H1 (cell line): ENCODE results near the gene C22orf39. TPM values are rescaled to one million over a fixed set of nuclear protein-coding genes. Genes with fewer than 3 reads are reported as not detected.

ENCODE experiments used
- CTCF ChIA-PET: fragments of 300-600 bp; sonication (Branson Sonifier 250); formaldehyde crosslinking; loops from one replicate; lab custom pipeline; 2021; ENCODE audit not compliant: partially characterized antibody; lab: Charles Lee
- POLR2A ChIA-PET: fragments of 300-600 bp; sonication (Branson Sonifier 250); formaldehyde crosslinking; loops from one replicate; lab custom pipeline; 2021; ENCODE audit warnings: inconsistent platforms; ENCODE audit not compliant: partially characterized antibody; lab: Charles Lee
- DNase-seq, 2 experiments: peaks; one replicate each; pipeline versions ENCODE4 v3.0.0 to v3.0.0-alpha.2; 2010 to 2022; ENCODE audit warnings: low spot score in 2 of 2, low read depth in 1 of 2, mixed read lengths in 1 of 2
- FAIRE-seq: peaks from 2 replicates; lab custom pipeline; 2011; peaks lifted over from hg19 to GRCh38; lab: Jason Lieb, UNC
- H2AFZ ChIP-seq: 2 replicates; pipeline ENCODE4 v1.8.1; 2012; ENCODE audit warnings: low read length, inconsistent platforms
- H2AK5ac ChIP-seq: 2 replicates; pipeline ENCODE4 v1.6.1; 2013; ENCODE audit warnings: low read depth, low read length
- H2BK120ac ChIP-seq: replicated peaks from 2 replicates; pipeline ENCODE3; 2013; ENCODE audit warnings: low read depth, low read length, inconsistent platforms
- H2BK12ac ChIP-seq: 2 replicates; pipeline ENCODE4 v1.6.1; 2013; ENCODE audit warnings: low read depth, low read length
- H2BK15ac ChIP-seq: 2 replicates; pipeline ENCODE4 v1.6.1; 2013; ENCODE audit warnings: low read length
- H2BK20ac ChIP-seq: 2 replicates; pipeline ENCODE4 v1.6.1; 2013; ENCODE audit warnings: low read length
- H2BK5ac ChIP-seq: 2 replicates; pipeline ENCODE4 v1.6.1; 2013; ENCODE audit warnings: low read depth, low read length
- H3K14ac ChIP-seq: 2 replicates; pipeline ENCODE4 v1.6.1; 2013; ENCODE audit warnings: inconsistent platforms; ENCODE audit not compliant: insufficient read length
- H3K18ac ChIP-seq: 2 replicates; pipeline ENCODE4 v1.6.1; 2013; ENCODE audit warnings: low read length; ENCODE audit errors: extremely low read depth
- H3K23ac ChIP-seq: 2 replicates; pipeline ENCODE4 v1.6.1; 2013; ENCODE audit warnings: inconsistent platforms; ENCODE audit not compliant: insufficient read length
- H3K23me2 ChIP-seq: 2 replicates; pipeline ENCODE4 v1.6.1; 2013; ENCODE audit warnings: low read depth, low read length
- H3K27ac ChIP-seq: 2 replicates; pipeline ENCODE4 v1.6.1; 2011; ENCODE audit warnings: low read depth, low read length, inconsistent platforms
- H3K27me3 ChIP-seq, 4 experiments: replicated peaks in 1 of 4; 1 replicate in 1 of 4; 2 replicates in 3 of 4; pipeline versions ENCODE4 v1.6.1 to v1.8.1; 2011 to 2013; ENCODE audit warnings: low read length in 3 of 4, mild to moderate bottlenecking in 3 of 4, inconsistent platforms in 2 of 4, mixed read lengths in 2 of 4, moderate library complexity in 1 of 4; ENCODE audit not compliant: control insufficient read depth in 3 of 4, insufficient read depth in 3 of 4; ENCODE audit errors: extremely low read depth in 1 of 4
- H3K36me3 ChIP-seq, 4 experiments: 2 replicates each; pipeline versions ENCODE4 v1.6.1 to v1.8.1; 2011 to 2013; ENCODE audit warnings: mild to moderate bottlenecking in 4 of 4, low read length in 3 of 4, moderate library complexity in 2 of 4, control low read depth in 1 of 4, inconsistent platforms in 1 of 4; ENCODE audit not compliant: insufficient read depth in 4 of 4, control insufficient read depth in 2 of 4
- H3K4ac ChIP-seq: replicated peaks from 2 replicates; pipeline ENCODE3; 2013; ENCODE audit warnings: low read length, low read depth, mixed read lengths, inconsistent platforms; ENCODE audit not compliant: insufficient read length
- H3K4me1 ChIP-seq, 4 experiments: replicated peaks in 1 of 4; 1 replicate in 1 of 4; 2 replicates in 3 of 4; pipeline versions ENCODE4 v1.6.1 to v1.8.1; 2011 to 2013; ENCODE audit warnings: low read length in 3 of 4, inconsistent platforms in 2 of 4, mixed read lengths in 1 of 4; ENCODE audit not compliant: insufficient read depth in 4 of 4, control insufficient read depth in 3 of 4
- H3K4me2 ChIP-seq, 2 experiments: 2 replicates each; pipeline versions ENCODE4 v1.6.1 to v1.8.1; 2011 to 2013; ENCODE audit warnings: low read depth in 2 of 2, low read length in 2 of 2, control low read depth in 1 of 2, inconsistent platforms in 1 of 2, mild to moderate bottlenecking in 1 of 2; ENCODE audit not compliant: insufficient read depth in 1 of 2
- H3K4me3 ChIP-seq, 4 experiments: fragments of 200-600, 300-600 bp in 1 of 4; sonication (generic), shearing (Covaris generic), sonication (Bioruptor Twin) in 1 of 4; 2 replicates each; pipeline versions ENCODE4 v1.5.1 to v1.8.1; 2011 to 2016; ENCODE audit warnings: low read length in 4 of 4, low read depth in 3 of 4, control low read depth in 2 of 4, inconsistent platforms in 2 of 4, mild to moderate bottlenecking in 2 of 4, mixed read lengths in 1 of 4, moderate library complexity in 1 of 4; ENCODE audit not compliant: insufficient read depth in 2 of 4; ENCODE audit errors: extremely low read depth in 1 of 4
- H3K56ac ChIP-seq: replicated peaks from 2 replicates; pipeline ENCODE3; 2013; ENCODE audit warnings: low read depth, mild to moderate bottlenecking, mixed read lengths, low read length, inconsistent platforms; ENCODE audit not compliant: insufficient read length
- H3K79me1 ChIP-seq: 2 replicates; pipeline ENCODE4 v1.6.1; 2013; ENCODE audit warnings: low read depth, low read length, control low read depth
- H3K79me2 ChIP-seq, 2 experiments: 2 replicates each; pipeline versions ENCODE4 v1.6.1 to v1.8.1; 2012 to 2013; ENCODE audit warnings: low read length in 2 of 2, mild to moderate bottlenecking in 2 of 2, inconsistent platforms in 1 of 2; ENCODE audit not compliant: insufficient read depth in 2 of 2, control insufficient read depth in 1 of 2
- H3K9ac ChIP-seq, 4 experiments: replicated peaks in 1 of 4; 1 replicate in 1 of 4; 2 replicates in 3 of 4; pipeline versions ENCODE4 v1.6.1 to v1.8.1; 2011 to 2013; ENCODE audit warnings: low read depth in 3 of 4, low read length in 3 of 4, control low read depth in 2 of 4, mild to moderate bottlenecking in 2 of 4, moderate library complexity in 2 of 4, inconsistent platforms in 1 of 4; ENCODE audit errors: extremely low read depth in 1 of 4
- H3K9me3 ChIP-seq, 2 experiments: 2 replicates each; pipeline versions ENCODE4 v1.6.1 to v1.8.1; 2012 to 2013; ENCODE audit warnings: mild to moderate bottlenecking in 2 of 2, moderate library complexity in 2 of 2, control low read depth in 1 of 2, inconsistent platforms in 1 of 2, low read depth in 1 of 2, low read length in 1 of 2, mixed read lengths in 1 of 2; ENCODE audit not compliant: insufficient read depth in 2 of 2
- H4K20me1 ChIP-seq, 2 experiments: replicated peaks in 1 of 2; 2 replicates each; pipeline versions ENCODE3 to v1.8.1; 2011 to 2013; ENCODE audit warnings: inconsistent platforms in 2 of 2, low read length in 2 of 2, mild to moderate bottlenecking in 1 of 2; ENCODE audit not compliant: insufficient read depth in 2 of 2, control insufficient read depth in 1 of 2
- H4K5ac ChIP-seq: 2 replicates; pipeline ENCODE4 v1.6.1; 2013; ENCODE audit warnings: low read length, low read depth, mixed read lengths, inconsistent platforms; ENCODE audit not compliant: insufficient read length
- H4K8ac ChIP-seq: 2 replicates; pipeline ENCODE4 v1.8.0; 2013; ENCODE audit warnings: mild to moderate bottlenecking, moderate library complexity, low read length, inconsistent platforms; ENCODE audit not compliant: insufficient read depth; ENCODE audit errors: extremely low read depth
- H4K91ac ChIP-seq: replicated peaks from 2 replicates; pipeline ENCODE3; 2013; ENCODE audit warnings: low read length, mixed read lengths, inconsistent platforms; ENCODE audit not compliant: insufficient read length
- TAF1 ChIP-seq: IDR thresholded peaks from 2 replicates; pipeline ENCODE4 v1.6.1; 2011; ENCODE audit warnings: mild to moderate bottlenecking, low read depth, low read length
- ZNF274 ChIP-seq: IDR thresholded peaks from 2 replicates; pipeline ENCODE4 v1.7.0; 2012; ENCODE audit warnings: low read length, borderline replicate concordance; ENCODE audit errors: extremely low read depth
- WGBS, 2 experiments: shearing (Covaris generic) in 1 of 2; methylation state at CpG; one replicate each; pipeline versions ENCODE4 v1.1.6 to v1.1.7; 2013 to 2015; ENCODE audit warnings: low lambda C conversion rate in 2 of 2, mixed read lengths in 2 of 2, inconsistent platforms in 1 of 2, low coverage in 1 of 2, missing lambda C conversion rate in 1 of 2; ENCODE audit not compliant: insufficient replicate concordance in 2 of 2, insufficient coverage in 1 of 2, insufficient read length in 1 of 2; ENCODE audit errors: extremely low coverage in 1 of 2, missing lambda C conversion rate in 1 of 2; 5-methylcytosine and 5-hydroxymethylcytosine counted together
- polyA plus RNA-seq, 7 experiments: library from polyadenylated mRNA; depleted of rRNA in 3 of 7; stranded (reverse) in 5 of 7; unstranded in 2 of 7; fragments of >200 nt in 5 of 7; fragments of 200-250 nt in 2 of 7; gene quantifications; 1 replicate in 5 of 7; 2 replicates in 1 of 7; 4 replicates in 1 of 7; pipeline versions ENCODE4 v1.2.1 to v1.2.3, GENCODE V29; 2011 to 2013; ENCODE audit warnings: missing spikeins in 2 of 7, mixed read lengths in 2 of 7
- total RNA-seq: library from RNA; stranded (reverse); fragmentation: NEBNext Ultra II Directional; extraction: Animal tissue kit (Norgen Biotek cat#: 25700); gene quantifications from 2 replicates; pipeline ENCODE4 v1.2.1, GENCODE V29; 2021

C22orf39 gene
- total and polyA plus RNA-seq, 2 of the 8 experiments (the other 6 are each of a cell fraction or from before 2014, with no cell fraction given), result 22.7 to 27.7 TPM

DNA sequence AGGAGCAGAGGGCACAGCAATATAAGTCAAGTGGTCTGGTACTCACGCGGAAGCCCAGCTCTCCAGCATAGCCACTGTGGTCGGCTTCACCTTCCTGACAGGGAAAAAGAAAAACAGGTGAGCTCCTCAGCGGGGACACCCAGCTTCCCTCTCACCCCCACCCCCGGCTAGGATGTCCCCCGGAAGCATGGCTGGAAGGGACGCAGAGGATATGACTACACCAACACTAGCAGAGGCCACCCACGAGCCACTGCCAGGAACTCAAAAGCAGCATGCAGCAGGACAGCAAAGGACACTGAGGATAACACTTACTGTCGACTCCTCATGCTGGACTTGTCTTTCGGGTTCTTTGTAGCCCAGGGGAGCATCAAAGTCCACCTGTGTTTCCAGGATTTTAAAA lies 9.0 kb upstream of the C22orf39 start:
- H3K23me2 ChIP-seq, result no peaks in the 10 kb centered on the region
- no peak overlapping the region for H3K27ac ChIP-seq
- FAIRE-seq, result no peak
- H3K14ac ChIP-seq, result no peak overlapping the region
- H2BK120ac ChIP-seq, result no peak overlapping the region
- peaks cover 9 to 68% (median 40%) of the 10 kb centered on the region in 4 experiments for H3K36me3 ChIP-seq
- H2AFZ ChIP-seq, result no peak overlapping the region
- no peak overlapping the region for H2BK15ac ChIP-seq
- no peaks in the 10 kb centered on the region; the same call in 1 of the 2 replicates for H3K79me1 ChIP-seq
- H3K4me3 ChIP-seq, result no peak overlapping the region
- no peaks in the 10 kb centered on the region for H3K27me3 ChIP-seq
- H3K18ac ChIP-seq, result no peak overlapping the region
- ChIA-PET CTCF (interaction anchor here (1.3 to 4.7 kb wide), 2 partner anchors 18 to 176 kb away, joined by 4 to 19 read pairs; no protein-coding TSS in a partner anchor), POLR2A (interaction anchor here (1.1 to 1.6 kb wide), 3 partner anchors 10 to 62 kb away, joined by 3 to 7 read pairs (median 4); partner anchors contain the start of gene CDC45)
- H3K4me1 ChIP-seq, result no peaks in the 10 kb centered on the region
- H3K9ac ChIP-seq, result no peak overlapping the region
- H4K8ac ChIP-seq, result no peak overlapping the region
- no peak overlapping the region for H3K23ac ChIP-seq
- no peak overlapping the region for H2AK5ac ChIP-seq
- H4K91ac ChIP-seq, result no peak overlapping the region
- no peak overlapping the region for H3K4ac ChIP-seq
- DNase-seq, result no peak
- H3K4me2 ChIP-seq, result no peak overlapping the region
- no peaks in the 10 kb centered on the region for H3K79me2 ChIP-seq
- WGBS, 2 experiments, result 86% methylated on average over 10 of the region's 10 CpGs; no CpG with 5 or more reads in 1 of the 2 experiments
- no peak overlapping the region for H2BK20ac ChIP-seq
- H3K56ac ChIP-seq, result no peak overlapping the region
- H2BK5ac ChIP-seq, result no peak overlapping the region
- peaks cover 0 to 8% of the 10 kb centered on the region in 2 experiments for H4K20me1 ChIP-seq
- no peak overlapping the region for H2BK12ac ChIP-seq
- H4K5ac ChIP-seq, result no peak overlapping the region
- no peaks in the 10 kb centered on the region for H3K9me3 ChIP-seq
- TF ChIP-seq ZNF274, result no peak
- TF ChIP-seq TAF1, result no peak
